Stomach (tissue), 9 donors: ENCODE results near the gene CNN2. TPM values are rescaled to one million over a fixed set of nuclear protein-coding genes. Genes with fewer than 3 reads are reported as not detected.

Source experiments
- DNase-seq, 2 donors: peaks; one replicate each; pipeline versions ENCODE4 v3.0.0 to v3.0.0-alpha.2; 2013 to 2019
- H3K27ac ChIP-seq, 5 donors: fragments of 200-600 bp in 4 of 5; sonication (generic) in 4 of 5; one replicate each; pipeline ENCODE4 v1.5.1; 2013 to 2019; ENCODE audit warnings: mild to moderate bottlenecking in 1 of 5, moderate library complexity in 1 of 5
- H3K27me3 ChIP-seq, 3 donors: fragments of 200-600 bp; sonication (generic); one replicate each; pipeline ENCODE4 v1.5.1; 2017 to 2019; ENCODE audit warnings: mixed run types in 1 of 3
- H3K36me3 ChIP-seq, 4 donors: fragments of 200-600 bp; sonication (generic); 1 replicate in 3 of 4; 2 replicates in 1 of 4; pipeline ENCODE4 v1.5.1; 2016 to 2019
- H3K4me1 ChIP-seq, 4 donors: fragments of 200-600 bp; sonication (generic); one replicate each; pipeline ENCODE4 v1.5.1; 2016 to 2019
- H3K4me3 ChIP-seq, 4 donors: fragments of 200-600 bp; sonication (generic) in 3 of 4; one replicate each; pipeline ENCODE4 v1.5.1; 2016 to 2019; ENCODE audit warnings: mild to moderate bottlenecking in 1 of 4
- H3K9me3 ChIP-seq, 4 donors: fragments of 200-600 bp; sonication (generic); one replicate each; pipeline ENCODE4 v1.5.1; 2016 to 2019
- EP300 ChIP-seq: sonication (generic); formaldehyde crosslinking; IDR thresholded peaks from one replicate; pipeline ENCODE4 v1.6.1; 2017; ENCODE audit warnings: antibody characterized with exemption
- POLR2A ChIP-seq, 4 donors: fragments of 450-650 bp; IDR thresholded peaks; one replicate each; pipeline ENCODE4 v1.6.1; 2016; ENCODE audit warnings: antibody characterized with exemption in 4 of 4, control low read depth in 2 of 4, mild to moderate bottlenecking in 1 of 4, moderate library complexity in 1 of 4
- POLR2AphosphoS5 ChIP-seq, 3 donors: sonication (generic); formaldehyde crosslinking; IDR thresholded peaks; one replicate each; pipeline ENCODE4 v1.6.1; 2016; ENCODE audit warnings: antibody characterized with exemption in 3 of 3
- WGBS, 5 donors: extraction: QIAGEN DNeasy Blood & Tissue Kit in 3 of 5; methylation state at CpG; one replicate each; pipeline versions ENCODE4 v1.1.5 to v1.1.7; 2013 to 2018; 5-methylcytosine and 5-hydroxymethylcytosine counted together
- intact Hi-C: fragments of 100-400 bp; cut with DNase I; formaldehyde crosslinking; loops from one replicate; pipeline ENCODE4 v1.15.1; 2023; ENCODE audit warnings: low total_unique reads
- polyA plus RNA-seq, 3 donors: library from polyadenylated mRNA; stranded (reverse); fragments of 200-250 nt; gene quantifications; one replicate each; pipeline ENCODE4 v1.2.3, GENCODE V29; 2013
- total RNA-seq, 5 donors: library from RNA; depleted of rRNA; stranded (reverse); fragments of >200 nt; gene quantifications; one replicate each; pipeline versions ENCODE4 v1.1.0 to v1.2.3, GENCODE V29; 2014 to 2016
- TF ChIP-seq, protein P1 (sequence below), 7 experiments: fragments of 450-650 bp in 4 of 7; fragments of 200-600 bp in 3 of 7; sonication (generic) in 3 of 7; IDR thresholded peaks; one replicate each; pipeline ENCODE4 v1.5.1; 2016 to 2019; ENCODE audit warnings: antibody characterized with exemption in 7 of 7, control low read depth in 2 of 7, mild to moderate bottlenecking in 1 of 7
- donor health status: healthy with polysubstance abuse.
- donor health status: Bipolar disorder and iron deficiency.
- donor health status: healthy.

Gene CNN2
- total and polyA plus RNA-seq, 8 donors = 7.0 to 98.5 (median 81.4) TPM

DNA sequence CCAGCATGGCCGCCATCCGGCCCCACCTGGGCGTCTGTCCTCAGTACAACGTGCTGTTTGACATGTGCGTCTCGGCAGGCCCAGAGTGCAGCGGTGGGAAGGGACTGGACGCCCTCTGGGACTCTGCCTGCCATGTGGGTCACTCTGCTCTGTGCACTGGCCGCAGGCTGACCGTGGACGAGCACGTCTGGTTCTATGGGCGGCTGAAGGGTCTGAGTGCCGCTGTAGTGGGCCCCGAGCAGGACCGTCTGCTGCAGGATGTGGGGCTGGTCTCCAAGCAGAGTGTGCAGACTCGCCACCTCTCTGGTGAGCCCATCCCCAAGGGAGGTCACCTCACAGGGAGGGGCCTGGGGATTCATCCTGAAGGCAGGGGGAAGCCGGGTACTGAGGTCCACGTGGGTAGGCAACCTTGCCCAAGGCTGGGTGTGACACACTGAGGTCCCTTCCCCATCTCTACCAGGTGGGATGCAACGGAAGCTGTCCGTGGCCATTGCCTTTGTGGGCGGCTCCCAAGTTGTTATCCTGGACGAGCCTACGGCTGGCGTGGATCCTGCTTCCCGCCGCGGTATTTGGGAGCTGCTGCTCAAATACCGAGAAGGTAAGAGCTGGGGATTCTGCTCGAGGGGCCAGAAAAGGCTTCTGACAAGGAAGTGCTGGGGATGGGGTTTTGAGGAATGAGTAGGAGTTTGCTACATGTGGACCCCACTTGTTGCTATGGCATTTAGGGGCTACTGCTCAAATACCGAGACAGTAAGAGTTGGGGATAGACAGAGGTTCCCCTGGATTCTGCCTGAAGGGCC, 24.8 kb downstream of the CNN2 start:
- peaks cover 0 to 6% (median 2%) of the 10 kb centered on the region in 4 donors for H3K9me3 ChIP-seq
- WGBS, 5 donors = 83 to 91% (median 89%) methylated on average over 23 to 31 of the region's 31 CpGs
- TF ChIP-seq EP300 = no peak
- no peak for TF ChIP-seq POLR2AphosphoS5 (IDR thresholded peaks at IDR 0.05)
- TF ChIP-seq, protein P1, sequence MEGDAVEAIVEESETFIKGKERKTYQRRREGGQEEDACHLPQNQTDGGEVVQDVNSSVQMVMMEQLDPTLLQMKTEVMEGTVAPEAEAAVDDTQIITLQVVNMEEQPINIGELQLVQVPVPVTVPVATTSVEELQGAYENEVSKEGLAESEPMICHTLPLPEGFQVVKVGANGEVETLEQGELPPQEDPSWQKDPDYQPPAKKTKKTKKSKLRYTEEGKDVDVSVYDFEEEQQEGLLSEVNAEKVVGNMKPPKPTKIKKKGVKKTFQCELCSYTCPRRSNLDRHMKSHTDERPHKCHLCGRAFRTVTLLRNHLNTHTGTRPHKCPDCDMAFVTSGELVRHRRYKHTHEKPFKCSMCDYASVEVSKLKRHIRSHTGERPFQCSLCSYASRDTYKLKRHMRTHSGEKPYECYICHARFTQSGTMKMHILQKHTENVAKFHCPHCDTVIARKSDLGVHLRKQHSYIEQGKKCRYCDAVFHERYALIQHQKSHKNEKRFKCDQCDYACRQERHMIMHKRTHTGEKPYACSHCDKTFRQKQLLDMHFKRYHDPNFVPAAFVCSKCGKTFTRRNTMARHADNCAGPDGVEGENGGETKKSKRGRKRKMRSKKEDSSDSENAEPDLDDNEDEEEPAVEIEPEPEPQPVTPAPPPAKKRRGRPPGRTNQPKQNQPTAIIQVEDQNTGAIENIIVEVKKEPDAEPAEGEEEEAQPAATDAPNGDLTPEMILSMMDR (IDR thresholded peaks at IDR 0.05) = no peak
- TF ChIP-seq POLR2A (IDR thresholded peaks at IDR 0.05) = no peak
- DNase-seq = no peak
- H3K27ac ChIP-seq = no peak overlapping the region
- H3K4me1 ChIP-seq = peaks cover 0 to 8% (median 0%) of the 10 kb centered on the region in 4 donors
- intact Hi-C loops = no loop called here
- no peak overlapping the region for H3K4me3 ChIP-seq
- no peaks in the 10 kb centered on the region for H3K27me3 ChIP-seq
- peaks cover 0 to 30% (median under 1%) of the 10 kb centered on the region in 4 donors for H3K36me3 ChIP-seq

DNA sequence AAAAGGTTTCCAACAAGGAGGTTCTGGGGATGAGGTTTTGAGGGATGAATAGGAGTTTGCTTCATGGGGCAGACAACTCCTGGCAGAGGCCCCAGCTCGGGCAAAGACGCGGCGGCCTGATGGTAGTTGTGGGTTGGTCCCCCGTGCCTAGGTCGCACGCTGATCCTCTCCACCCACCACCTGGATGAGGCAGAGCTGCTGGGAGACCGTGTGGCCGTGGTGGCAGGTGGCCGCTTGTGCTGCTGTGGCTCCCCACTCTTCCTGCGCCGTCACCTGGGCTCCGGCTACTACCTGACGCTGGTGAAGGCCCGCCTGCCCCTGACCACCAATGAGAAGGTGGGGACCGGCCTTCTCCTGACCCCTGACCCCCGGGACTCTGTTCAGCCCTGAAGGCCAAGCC, 25.4 kb downstream of the CNN2 start:
- H3K27ac ChIP-seq = no peak overlapping the region
- TF ChIP-seq POLR2AphosphoS5 (IDR thresholded peaks at IDR 0.05) (no peak), EP300 (no peak), POLR2A (IDR thresholded peaks at IDR 0.05) (no peak)
- TF ChIP-seq, protein P1 (IDR thresholded peaks at IDR 0.05) = no peak
- WGBS, 5 donors = 86 to 90% (median 89%) methylated on average over 16 to 17 of the region's 17 CpGs
- H3K27me3 ChIP-seq = no peaks in the 10 kb centered on the region
- H3K4me3 ChIP-seq = no peak overlapping the region
- intact Hi-C loops = no loop called here
- peaks cover 0 to 12% (median 6%) of the 10 kb centered on the region in 4 donors for H3K9me3 ChIP-seq
- H3K36me3 ChIP-seq = peaks cover 0 to 30% (median 3%) of the 10 kb centered on the region in 4 donors
- DNase-seq = no peak
- H3K4me1 ChIP-seq = peaks cover 0 to 8% (median 0%) of the 10 kb centered on the region in 4 donors

DNA sequence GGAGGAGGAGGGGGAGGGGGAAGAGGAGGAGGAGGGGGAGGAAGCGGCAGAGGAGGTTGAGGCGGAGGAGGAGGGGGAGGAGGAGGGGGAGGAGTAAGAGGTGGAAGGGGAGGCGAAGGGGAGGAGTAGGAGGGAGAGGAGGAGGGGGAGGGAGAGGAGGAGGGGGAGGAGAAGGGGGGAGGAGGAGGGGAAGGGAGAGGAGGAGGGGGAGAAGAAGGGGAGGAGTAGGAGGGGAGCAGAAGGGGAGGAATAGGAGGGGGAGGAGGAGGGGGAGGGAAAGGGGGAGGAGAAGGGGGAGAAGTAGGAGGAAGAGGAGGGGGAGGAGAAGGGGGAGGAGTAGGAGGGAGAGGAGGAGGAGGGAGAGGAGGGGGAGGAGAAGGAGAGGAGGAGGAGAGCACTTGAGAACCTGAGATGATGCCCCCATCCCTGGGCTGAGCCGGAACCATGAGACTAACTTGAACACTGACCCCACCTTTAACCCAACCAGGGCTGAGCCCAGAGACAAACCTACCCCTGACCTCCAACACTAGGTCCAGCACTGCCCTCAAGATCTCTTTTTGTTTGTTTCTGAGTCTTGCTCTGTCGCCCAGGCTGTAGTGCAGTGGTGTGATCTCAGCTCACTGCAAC, 26.1 kb downstream of the CNN2 start:
- Histone ChIP-seq H3K4me1 (peaks cover 0 to 4% (median 0%) of the 10 kb centered on the region in 4 donors), H3K27me3 (no peaks in the 10 kb centered on the region), H3K9me3 (peaks cover 0 to 19% (median 13%) of the 10 kb centered on the region in 4 donors), H3K4me3 (no peak overlapping the region), H3K27ac (no peak overlapping the region), H3K36me3 (peaks cover 0 to 29% (median 6%) of the 10 kb centered on the region in 4 donors)
- WGBS, 5 donors = 62 to 83% (median 71%) methylated on average over 1 to 4 of the region's 5 CpGs
- TF ChIP-seq, protein P1 (IDR thresholded peaks at IDR 0.05) = no peak
- TF ChIP-seq EP300 = no peak
- TF ChIP-seq POLR2AphosphoS5 (IDR thresholded peaks at IDR 0.05) = no peak
- TF ChIP-seq POLR2A (IDR thresholded peaks at IDR 0.05) = no peak
- intact Hi-C loops = no loop called here
- DNase-seq = no peak

DNA sequence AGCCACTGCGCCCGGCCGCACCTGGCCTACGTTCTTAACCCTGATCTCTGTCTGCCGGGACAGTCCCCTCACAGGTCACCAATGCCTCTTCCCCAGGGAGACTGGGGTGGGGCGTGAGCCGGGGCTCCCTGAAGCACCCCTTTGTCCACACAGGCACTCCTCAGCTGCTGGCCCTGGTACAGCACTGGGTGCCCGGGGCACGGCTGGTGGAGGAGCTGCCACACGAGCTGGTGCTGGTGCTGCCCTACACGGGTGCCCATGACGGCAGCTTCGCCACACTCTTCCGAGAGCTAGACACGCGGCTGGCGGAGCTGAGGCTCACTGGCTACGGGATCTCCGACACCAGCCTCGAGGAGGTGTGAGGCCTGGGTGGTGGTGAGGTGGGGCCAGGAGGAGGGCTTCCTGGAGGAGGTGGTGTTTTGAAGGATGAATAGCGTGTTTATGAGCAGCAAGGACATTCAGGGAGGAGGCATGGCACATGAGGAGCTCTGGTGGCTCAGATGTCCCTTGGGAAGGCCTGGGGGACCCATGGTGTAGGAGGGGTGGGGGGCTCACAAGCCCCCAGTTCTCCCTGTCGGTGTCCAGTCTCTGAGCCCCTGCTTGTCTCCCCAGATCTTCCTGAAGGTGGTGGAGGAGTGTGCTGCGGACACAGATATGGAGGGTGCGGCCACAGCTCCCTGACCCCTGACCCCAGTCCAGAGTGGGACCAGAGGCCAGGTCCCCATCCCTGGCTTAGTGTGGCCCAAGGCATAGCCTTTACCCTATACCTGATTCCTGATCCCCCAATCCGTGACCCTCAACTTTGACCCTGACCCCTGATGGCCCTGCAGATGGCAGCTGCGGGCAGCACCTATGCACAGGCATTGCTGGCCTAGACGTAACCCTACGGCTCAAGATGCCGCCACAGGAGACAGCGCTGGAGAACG, 27.0 kb downstream of the CNN2 start:
- Histone ChIP-seq H3K27ac (no peak overlapping the region), H3K36me3 (peaks cover 0 to 29% (median 9%) of the 10 kb centered on the region in 4 donors), H3K9me3 (peaks cover under 1 to 29% (median 22%) of the 10 kb centered on the region in 4 donors), H3K4me3 (no peak overlapping the region), H3K27me3 (no peaks in the 10 kb centered on the region), H3K4me1 (no peaks in the 10 kb centered on the region)
- no peak for DNase-seq
- intact Hi-C loops = no loop called here
- 87 to 94% (median 92%) methylated on average over 25 to 31 of the region's 31 CpGs for WGBS, 5 donors
- no peak for TF ChIP-seq POLR2A (IDR thresholded peaks at IDR 0.05)
- no peak for TF ChIP-seq EP300
- TF ChIP-seq, protein P1 (IDR thresholded peaks at IDR 0.05) = no peak
- TF ChIP-seq POLR2AphosphoS5 (IDR thresholded peaks at IDR 0.05) = no peak
